ENCODE results near the gene ARL15. TPM values are rescaled to one million over a fixed set of nuclear protein-coding genes. Genes with fewer than 3 reads are reported as not detected.

Gene ARL15
- total RNA-seq, 3 donors from 2014 or later, result 29.0 to 65.0 (median 42.9) TPM

DNA sequence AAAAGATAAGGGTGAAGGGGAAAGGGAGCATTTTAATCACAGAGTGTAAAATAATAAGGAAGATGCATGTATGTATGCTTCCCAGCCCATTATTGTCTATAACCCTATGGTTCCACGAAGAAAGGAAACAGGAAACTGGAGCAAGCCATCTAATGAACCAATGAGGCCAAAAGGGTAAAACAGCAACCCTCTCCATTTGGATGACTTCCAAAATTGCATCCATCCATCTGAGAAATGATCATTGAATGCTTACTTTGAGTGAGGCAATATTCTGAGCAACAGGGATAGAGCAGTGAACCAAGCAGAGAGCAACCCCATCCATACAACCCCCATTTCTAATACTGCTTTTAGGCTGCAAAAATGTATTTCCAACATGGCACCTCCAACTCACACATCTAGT is 46.9 kb downstream of the ARL15 start:
- Histone ChIP-seq H3K36me3 (no peaks in the 10 kb centered on the region), H3K4me1 (no peaks in the 10 kb centered on the region), H3K9me3 (no peaks in the 10 kb centered on the region), H3K27me3 (no peaks in the 10 kb centered on the region), H3K27ac (no peak overlapping the region), H3K4me3 (no peak overlapping the region)
- intact Hi-C loops (cut with DNase I; ENCODE audit: low total_unique reads), result no loop called here
- TF ChIP-seq POLR2A (IDR thresholded peaks at IDR 0.05), result no peak
- TF ChIP-seq, protein P1, sequence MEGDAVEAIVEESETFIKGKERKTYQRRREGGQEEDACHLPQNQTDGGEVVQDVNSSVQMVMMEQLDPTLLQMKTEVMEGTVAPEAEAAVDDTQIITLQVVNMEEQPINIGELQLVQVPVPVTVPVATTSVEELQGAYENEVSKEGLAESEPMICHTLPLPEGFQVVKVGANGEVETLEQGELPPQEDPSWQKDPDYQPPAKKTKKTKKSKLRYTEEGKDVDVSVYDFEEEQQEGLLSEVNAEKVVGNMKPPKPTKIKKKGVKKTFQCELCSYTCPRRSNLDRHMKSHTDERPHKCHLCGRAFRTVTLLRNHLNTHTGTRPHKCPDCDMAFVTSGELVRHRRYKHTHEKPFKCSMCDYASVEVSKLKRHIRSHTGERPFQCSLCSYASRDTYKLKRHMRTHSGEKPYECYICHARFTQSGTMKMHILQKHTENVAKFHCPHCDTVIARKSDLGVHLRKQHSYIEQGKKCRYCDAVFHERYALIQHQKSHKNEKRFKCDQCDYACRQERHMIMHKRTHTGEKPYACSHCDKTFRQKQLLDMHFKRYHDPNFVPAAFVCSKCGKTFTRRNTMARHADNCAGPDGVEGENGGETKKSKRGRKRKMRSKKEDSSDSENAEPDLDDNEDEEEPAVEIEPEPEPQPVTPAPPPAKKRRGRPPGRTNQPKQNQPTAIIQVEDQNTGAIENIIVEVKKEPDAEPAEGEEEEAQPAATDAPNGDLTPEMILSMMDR (IDR thresholded peaks at IDR 0.05), result no peak
- TF ChIP-seq POLR2AphosphoS5 (IDR thresholded peaks at IDR 0.05), result no peak
- DNase-seq (ENCODE audit: low spot score in 2 of 2), result no peak

DNA sequence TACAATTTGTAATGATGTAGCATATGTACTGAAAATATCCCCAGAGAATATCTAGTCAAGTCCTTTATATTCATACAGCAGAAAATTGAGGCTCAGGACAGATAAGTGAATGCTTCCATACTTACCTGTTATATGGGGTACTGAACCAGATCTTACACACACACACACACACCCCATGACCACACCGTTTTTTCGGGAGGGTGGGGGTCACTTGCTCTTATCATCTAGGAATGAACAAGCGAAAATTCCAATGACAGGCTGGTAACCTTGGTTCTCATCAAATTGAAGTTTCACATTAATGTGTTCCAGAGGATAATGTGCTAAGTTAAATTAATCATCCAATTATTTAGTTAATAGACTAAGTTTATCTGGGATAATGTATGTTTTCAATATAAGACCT is 48.8 kb downstream of the ARL15 start:
- intact Hi-C loops (cut with DNase I; ENCODE audit: low total_unique reads), result no loop called here
- Histone ChIP-seq H3K36me3 (no peaks in the 10 kb centered on the region), H3K4me3 (no peak overlapping the region), H3K4me1 (no peaks in the 10 kb centered on the region), H3K9me3 (no peaks in the 10 kb centered on the region), H3K27ac (no peak overlapping the region), H3K27me3 (no peaks in the 10 kb centered on the region)
- DNase-seq (ENCODE audit: low spot score in 2 of 2), result no peak
- TF ChIP-seq POLR2AphosphoS5 (IDR thresholded peaks at IDR 0.05), result no peak
- TF ChIP-seq POLR2A (IDR thresholded peaks at IDR 0.05), result no peak
- TF ChIP-seq, protein P1 (IDR thresholded peaks at IDR 0.05), result no peak

DNA sequence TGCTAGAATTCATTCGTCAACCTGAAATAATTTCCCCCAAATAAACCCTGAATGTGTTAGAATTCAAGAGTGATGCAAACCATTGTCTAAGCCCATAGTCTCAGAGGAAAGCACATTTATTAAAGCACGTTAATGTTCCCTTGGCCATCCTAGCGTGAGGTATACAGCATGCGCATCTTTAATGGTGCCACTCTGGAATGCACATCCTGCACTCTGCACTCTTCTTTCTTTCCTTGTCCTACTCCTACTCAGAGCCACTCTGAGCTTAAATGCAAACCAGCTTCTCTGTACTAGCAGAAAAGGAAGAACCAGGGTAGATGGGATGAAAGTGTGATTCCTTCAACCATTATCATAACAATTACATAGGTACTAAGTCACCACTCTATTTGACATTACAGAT is 50.4 kb downstream of the ARL15 start:
- Histone ChIP-seq H3K4me1 (no peaks in the 10 kb centered on the region), H3K36me3 (no peaks in the 10 kb centered on the region), H3K27ac (no peak overlapping the region), H3K27me3 (no peaks in the 10 kb centered on the region), H3K9me3 (no peaks in the 10 kb centered on the region), H3K4me3 (no peak overlapping the region)
- TF ChIP-seq POLR2A (IDR thresholded peaks at IDR 0.05), result no peak
- TF ChIP-seq POLR2AphosphoS5 (IDR thresholded peaks at IDR 0.05), result no peak
- TF ChIP-seq, protein P1 (IDR thresholded peaks at IDR 0.05), result no peak
- intact Hi-C loops (cut with DNase I; ENCODE audit: low total_unique reads), result no loop called here
- DNase-seq (ENCODE audit: low spot score in 2 of 2), result no peak

DNA sequence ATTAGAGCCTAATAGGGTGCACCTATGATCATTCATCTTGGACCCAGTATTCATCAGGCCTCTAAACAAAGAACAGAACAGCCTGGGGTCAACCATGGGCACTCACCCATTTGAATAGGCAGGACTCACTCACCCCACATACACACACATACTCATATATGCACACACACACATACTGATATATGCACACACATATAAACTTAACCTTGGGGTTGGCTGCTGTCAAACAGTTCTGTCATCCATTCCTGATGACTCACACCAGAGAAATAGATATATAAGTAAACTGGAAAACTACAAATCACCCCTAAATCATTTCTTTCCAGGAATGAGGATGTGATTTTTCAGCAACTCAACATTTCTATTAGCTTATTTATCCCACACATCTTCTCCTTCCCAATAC is 51.3 kb downstream of the ARL15 start:
- TF ChIP-seq POLR2AphosphoS5 (IDR thresholded peaks at IDR 0.05) (no peak), POLR2A (IDR thresholded peaks at IDR 0.05) (no peak)
- TF ChIP-seq, protein P1 (IDR thresholded peaks at IDR 0.05), result no peak
- DNase-seq (ENCODE audit: low spot score in 2 of 2), result no peak
- H3K27ac ChIP-seq, result no peak overlapping the region
- intact Hi-C loops (cut with DNase I; ENCODE audit: low total_unique reads), result no loop called here
- no peaks in the 10 kb centered on the region for H3K27me3 ChIP-seq
- H3K4me3 ChIP-seq, result no peak overlapping the region
- no peaks in the 10 kb centered on the region for H3K4me1 ChIP-seq
- H3K9me3 ChIP-seq, result no peaks in the 10 kb centered on the region
- no peaks in the 10 kb centered on the region for H3K36me3 ChIP-seq

DNA sequence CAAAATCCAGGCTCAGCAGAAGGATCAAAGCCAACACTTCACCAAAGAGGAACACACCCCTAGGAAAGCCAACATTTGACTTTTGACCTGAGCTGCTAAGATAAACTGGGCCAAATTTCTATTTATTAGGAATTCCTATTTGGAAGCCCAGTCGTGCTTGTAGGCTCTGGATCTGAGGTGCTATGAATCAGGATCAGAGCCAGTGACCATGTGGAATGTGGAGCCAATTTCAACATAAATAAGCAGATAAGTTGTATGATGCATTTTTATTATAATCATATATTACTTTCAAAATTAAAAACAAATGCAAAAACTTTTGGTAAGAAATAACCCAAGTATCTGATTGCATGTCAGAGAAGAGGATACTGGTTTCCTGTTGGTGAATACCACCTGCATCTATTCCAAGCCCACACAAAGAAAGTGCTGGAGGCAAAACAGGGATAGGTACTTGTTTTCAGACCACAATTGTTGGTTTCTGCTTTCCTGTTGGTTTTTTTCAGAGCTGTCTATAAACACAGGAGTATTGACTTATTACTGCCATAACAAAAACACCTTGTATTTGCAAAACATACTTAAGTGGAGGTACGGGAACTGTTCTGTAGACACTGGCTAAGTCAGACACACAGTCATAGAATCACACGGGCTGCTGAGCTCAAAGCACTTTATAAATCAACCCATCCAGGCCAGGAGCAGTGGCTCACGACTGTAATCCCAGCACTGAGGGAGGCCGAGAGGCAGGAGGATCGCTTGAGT is 52.8 kb downstream of the ARL15 start:
- intact Hi-C loops (cut with DNase I; ENCODE audit: low total_unique reads), result no loop called here
- no peak for DNase-seq (ENCODE audit: low spot score in 2 of 2)
- TF ChIP-seq, protein P1 (IDR thresholded peaks at IDR 0.05), result no peak
- TF ChIP-seq POLR2AphosphoS5 (IDR thresholded peaks at IDR 0.05) (no peak), POLR2A (IDR thresholded peaks at IDR 0.05) (no peak)

More for the DNA sequence above, 52.8 kb downstream of the ARL15 start:
- Histone ChIP-seq H3K27me3 (no peaks in the 10 kb centered on the region), H3K4me3 (no peak overlapping the region), H3K4me1 (no peaks in the 10 kb centered on the region), H3K9me3 (no peaks in the 10 kb centered on the region), H3K36me3 (no peaks in the 10 kb centered on the region), H3K27ac (no peak overlapping the region)

Measured in breast epithelium (tissue), 4 donors.